ENCODE measurements around the gene SDR42E1.

SDR42E1 gene

DNA sequence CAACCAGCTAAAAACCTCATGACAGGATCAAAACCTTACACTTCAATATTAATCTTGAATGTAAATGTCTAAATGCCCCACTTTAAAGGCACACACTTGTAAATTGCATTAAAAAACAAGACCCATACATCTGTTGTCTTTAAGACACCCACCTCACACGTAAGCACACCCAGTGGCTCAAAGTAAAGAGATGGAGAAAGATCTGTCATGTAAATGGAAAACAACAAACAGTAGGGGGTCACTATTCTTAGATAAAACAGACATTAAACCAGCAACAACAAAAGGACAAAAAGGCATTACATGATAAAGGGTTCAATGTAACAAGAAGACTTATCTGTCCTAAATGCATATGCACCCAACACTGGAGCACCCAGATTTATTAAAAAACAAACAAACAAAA is 35.6 kb downstream of the SDR42E1 start:
- DNase-seq (ENCODE audit: low read depth): no peak
- H3K4me3 ChIP-seq (replicated peaks; ENCODE audit: low read depth, low read length): no peak overlapping the region
- TF ChIP-seq, protein P1, sequence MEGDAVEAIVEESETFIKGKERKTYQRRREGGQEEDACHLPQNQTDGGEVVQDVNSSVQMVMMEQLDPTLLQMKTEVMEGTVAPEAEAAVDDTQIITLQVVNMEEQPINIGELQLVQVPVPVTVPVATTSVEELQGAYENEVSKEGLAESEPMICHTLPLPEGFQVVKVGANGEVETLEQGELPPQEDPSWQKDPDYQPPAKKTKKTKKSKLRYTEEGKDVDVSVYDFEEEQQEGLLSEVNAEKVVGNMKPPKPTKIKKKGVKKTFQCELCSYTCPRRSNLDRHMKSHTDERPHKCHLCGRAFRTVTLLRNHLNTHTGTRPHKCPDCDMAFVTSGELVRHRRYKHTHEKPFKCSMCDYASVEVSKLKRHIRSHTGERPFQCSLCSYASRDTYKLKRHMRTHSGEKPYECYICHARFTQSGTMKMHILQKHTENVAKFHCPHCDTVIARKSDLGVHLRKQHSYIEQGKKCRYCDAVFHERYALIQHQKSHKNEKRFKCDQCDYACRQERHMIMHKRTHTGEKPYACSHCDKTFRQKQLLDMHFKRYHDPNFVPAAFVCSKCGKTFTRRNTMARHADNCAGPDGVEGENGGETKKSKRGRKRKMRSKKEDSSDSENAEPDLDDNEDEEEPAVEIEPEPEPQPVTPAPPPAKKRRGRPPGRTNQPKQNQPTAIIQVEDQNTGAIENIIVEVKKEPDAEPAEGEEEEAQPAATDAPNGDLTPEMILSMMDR (IDR thresholded peaks at IDR 0.05; ENCODE audit: low read length, missing control alignments): no peak

DNA sequence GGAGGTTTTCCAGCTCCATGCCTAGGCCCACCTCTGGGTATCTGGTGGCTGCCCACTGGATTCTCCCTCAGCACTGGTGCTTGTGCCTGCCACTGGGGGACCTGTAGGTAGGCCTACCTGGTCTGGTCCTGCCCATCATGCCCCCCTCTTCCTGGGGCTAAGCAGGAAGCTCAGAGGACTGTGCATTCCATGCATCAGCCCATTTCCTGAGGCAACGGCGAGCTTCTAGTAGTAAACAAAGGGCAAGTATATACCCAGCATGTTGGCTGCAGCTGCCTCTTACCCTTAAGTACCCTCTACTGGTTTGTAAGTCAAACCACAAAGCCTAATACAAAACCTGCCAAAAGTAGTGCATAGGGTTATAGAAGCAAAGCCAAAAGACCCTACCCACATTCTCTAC is 37.5 kb downstream of the SDR42E1 start:
- TF ChIP-seq, protein P1 (IDR thresholded peaks at IDR 0.05; ENCODE audit: low read length, missing control alignments): no peak
- no peak overlapping the region for H3K4me3 ChIP-seq (replicated peaks; ENCODE audit: low read depth, low read length)
- DNase-seq (ENCODE audit: low read depth): no peak

DNA sequence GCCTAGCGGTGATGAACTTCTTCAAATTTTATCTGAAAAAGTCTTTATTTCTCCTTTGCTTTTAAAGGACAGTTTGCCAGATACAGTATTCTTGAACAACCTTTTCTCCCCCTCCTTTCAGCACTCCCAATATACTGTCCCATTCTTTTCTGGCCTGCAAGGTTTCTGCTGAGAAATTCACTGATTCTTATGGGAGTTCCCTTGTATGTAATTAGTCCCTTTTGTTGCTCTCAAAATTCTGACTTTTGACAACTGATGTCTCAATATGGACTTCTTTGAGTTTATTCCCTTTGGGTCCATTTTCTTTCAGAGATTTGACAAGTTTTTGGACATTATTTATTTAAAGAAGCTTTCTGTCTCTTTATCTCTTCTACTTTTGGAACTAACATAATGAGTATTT is 39.4 kb downstream of the SDR42E1 start:
- TF ChIP-seq, protein P1 (IDR thresholded peaks at IDR 0.05; ENCODE audit: low read length, missing control alignments): no peak
- no peak for DNase-seq (ENCODE audit: low read depth)
- H3K4me3 ChIP-seq (replicated peaks; ENCODE audit: low read depth, low read length): no peak overlapping the region

DNA sequence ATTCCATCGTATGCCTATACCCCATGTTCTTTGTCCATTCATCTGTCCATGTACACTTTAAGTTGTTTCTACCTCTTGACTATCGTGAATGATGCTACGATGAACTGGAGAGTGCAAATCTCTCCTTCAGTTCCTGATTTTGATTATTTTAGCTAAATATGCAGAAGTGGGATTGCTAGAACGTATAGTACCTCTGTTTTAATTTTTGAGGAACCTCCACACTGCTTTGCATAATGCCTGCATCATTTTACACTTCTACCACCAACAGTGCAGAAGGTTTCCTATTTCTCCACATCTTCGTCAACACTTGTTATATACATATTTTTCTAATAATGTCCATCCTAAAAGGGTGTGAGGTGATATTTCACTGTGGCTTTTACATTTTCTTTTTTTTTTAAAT is 43.9 kb downstream of the SDR42E1 start:
- no peak overlapping the region for H3K4me3 ChIP-seq (replicated peaks; ENCODE audit: low read depth, low read length)
- DNase-seq (ENCODE audit: low read depth): no peak
- TF ChIP-seq, protein P1 (IDR thresholded peaks at IDR 0.05; ENCODE audit: low read length, missing control alignments): no peak

DNA sequence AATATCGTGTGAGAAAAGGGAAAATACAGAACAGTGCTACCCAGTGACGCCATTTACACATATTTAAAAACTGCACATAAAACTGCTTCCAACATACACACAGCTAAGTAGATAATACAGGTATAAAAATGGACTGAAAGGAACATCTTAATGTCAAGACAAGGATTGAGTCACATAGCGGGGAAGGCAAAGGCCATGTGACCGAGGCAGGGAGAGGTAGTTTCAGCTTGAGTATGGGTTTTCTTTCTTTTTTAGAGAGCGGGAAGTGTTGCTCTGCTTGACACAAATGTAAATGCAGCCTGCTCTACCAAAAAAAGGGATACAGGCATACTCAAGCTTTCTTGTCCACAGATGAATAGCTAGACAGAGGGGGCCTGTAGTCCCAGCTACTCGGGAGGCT is 46.5 kb downstream of the SDR42E1 start:
- TF ChIP-seq, protein P1 (IDR thresholded peaks at IDR 0.05; ENCODE audit: low read length, missing control alignments): no peak
- no peak overlapping the region for H3K4me3 ChIP-seq (replicated peaks; ENCODE audit: low read depth, low read length)
- no peak for DNase-seq (ENCODE audit: low read depth)

DNA sequence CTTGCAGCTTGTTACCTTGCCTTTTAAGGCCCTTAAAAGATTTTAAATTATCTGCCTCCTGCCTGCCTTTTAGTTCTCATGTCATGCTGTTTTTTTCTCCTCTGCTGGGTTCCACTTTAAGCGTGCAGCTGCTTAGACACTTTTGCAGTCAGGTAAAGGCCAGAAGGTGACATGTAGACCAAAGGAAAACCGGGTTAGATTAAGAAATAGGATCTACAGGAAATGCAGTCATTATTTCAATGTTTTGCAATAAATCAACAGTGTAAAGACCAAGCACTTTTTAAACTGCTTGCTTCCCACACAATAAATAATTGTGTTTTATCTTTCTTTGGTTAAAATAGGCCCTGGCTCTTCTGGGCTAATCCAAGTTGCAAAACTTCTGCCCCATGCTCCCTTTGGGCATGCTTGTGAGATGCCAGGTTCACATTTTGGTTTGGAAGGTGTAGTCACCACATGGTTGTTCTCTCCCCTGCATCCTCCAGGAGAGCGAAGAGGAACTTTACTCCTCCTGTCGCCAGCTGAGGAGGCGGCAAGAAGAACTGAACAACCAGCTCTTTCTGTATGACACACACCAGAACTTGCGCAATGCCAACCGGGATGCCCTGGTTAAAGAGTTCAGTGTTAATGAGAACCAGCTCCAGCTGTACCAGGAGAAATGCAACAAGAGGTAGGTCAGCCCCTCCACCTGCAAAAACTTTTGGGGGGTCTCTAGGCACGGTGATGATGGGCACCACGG is 54.9 kb downstream of the SDR42E1 start:
- TF ChIP-seq, protein P1 (IDR thresholded peaks at IDR 0.05; ENCODE audit: low read length, missing control alignments): no peak
- DNase-seq (ENCODE audit: low read depth): peak; percentile 2
- no peak overlapping the region for H3K4me3 ChIP-seq (replicated peaks; ENCODE audit: low read depth, low read length)

DNA sequence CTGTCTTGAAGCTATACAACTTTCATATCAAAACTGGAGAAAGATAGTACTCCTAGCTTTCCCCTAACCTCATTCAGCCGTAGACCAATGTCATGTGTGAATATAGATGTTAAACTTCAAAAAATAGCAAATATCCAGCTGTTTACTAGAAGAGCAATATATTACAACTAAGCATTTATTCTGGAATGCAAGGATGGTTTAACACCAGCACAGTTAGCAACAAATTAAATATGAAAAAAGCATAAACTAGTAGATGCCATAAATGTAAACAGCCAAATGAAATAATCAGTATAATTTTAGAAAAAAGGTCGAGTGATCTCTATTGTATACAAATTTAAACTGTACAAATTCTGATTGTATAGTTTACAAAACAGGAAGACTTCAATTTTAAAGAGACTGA is 59.7 kb downstream of the SDR42E1 start:
- TF ChIP-seq, protein P1 (IDR thresholded peaks at IDR 0.05; ENCODE audit: low read length, missing control alignments): no peak
- DNase-seq (ENCODE audit: low read depth): no peak

More for the DNA sequence above, 59.7 kb downstream of the SDR42E1 start:
- no peak overlapping the region for H3K4me3 ChIP-seq (replicated peaks; ENCODE audit: low read depth, low read length)

All from fibroblast of pulmonary artery (primary cell).